ENCODE data around the gene SLC38A1.

DNA sequence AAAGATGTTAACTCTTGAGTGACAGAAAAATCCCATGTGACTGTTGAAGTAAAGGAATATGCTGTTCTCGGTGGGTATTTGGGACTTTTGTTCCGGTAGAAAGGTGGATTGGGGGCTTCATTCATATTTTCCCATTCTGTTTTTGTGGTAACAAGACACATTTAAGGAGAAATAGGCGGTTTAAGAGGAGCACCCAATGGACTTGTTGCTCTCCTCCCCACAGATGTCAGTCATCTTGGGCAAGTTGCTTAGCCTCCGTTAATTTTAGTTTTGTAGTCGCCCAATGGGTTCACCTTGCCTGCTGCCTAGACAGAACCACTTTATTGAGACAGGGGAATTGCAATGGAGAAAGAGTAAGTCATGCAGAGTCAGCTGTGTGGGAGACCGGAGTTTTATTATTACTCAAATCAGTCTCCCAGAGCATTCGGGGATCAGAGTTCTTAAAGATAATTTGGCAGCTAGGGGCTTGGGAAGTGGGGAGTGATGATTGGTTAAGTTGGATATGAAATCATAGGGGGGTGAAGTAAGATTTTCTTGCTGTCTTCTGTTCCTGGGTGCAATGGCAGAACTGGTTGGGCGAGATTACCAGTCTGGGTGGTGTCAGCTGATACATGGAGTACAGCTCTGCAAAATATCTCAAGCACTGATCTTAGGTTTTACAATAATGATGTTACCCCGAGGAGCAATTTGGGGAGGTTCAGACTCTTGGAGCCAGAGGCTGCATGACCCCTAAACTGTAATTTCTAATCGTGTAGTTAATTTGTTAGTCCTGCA lies 50.3 kb downstream of the SLC38A1 start:
- TF ChIP-seq, protein P1, sequence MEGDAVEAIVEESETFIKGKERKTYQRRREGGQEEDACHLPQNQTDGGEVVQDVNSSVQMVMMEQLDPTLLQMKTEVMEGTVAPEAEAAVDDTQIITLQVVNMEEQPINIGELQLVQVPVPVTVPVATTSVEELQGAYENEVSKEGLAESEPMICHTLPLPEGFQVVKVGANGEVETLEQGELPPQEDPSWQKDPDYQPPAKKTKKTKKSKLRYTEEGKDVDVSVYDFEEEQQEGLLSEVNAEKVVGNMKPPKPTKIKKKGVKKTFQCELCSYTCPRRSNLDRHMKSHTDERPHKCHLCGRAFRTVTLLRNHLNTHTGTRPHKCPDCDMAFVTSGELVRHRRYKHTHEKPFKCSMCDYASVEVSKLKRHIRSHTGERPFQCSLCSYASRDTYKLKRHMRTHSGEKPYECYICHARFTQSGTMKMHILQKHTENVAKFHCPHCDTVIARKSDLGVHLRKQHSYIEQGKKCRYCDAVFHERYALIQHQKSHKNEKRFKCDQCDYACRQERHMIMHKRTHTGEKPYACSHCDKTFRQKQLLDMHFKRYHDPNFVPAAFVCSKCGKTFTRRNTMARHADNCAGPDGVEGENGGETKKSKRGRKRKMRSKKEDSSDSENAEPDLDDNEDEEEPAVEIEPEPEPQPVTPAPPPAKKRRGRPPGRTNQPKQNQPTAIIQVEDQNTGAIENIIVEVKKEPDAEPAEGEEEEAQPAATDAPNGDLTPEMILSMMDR (IDR thresholded peaks at IDR 0.05): no peak
- no peak for TF ChIP-seq POLR2A (IDR thresholded peaks at IDR 0.05)
- no peak for TF ChIP-seq POLR2AphosphoS5 (IDR thresholded peaks at IDR 0.05)
